GM21528 (cell line): Measurements from ENCODE around the gene IGFBP7.
"Not testable (repeated sequence)": the region's sequence is repeated elsewhere in the genome, so short reads cannot be mapped to it uniquely, and the experiment has no call there.

ENCODE experiments used
- ATAC-seq: cut with Tn5 transposase; IDR thresholded peaks from one replicate; pipeline ENCODE4 v1.9.1; 2021; ENCODE audit warnings: mild to moderate bottlenecking, moderate library complexity; ENCODE audit not compliant: unreplicated experiment, low FRiP score

The IGFBP7 gene

GRCh38 chr4:57076646-57077045, 33.5 kb downstream of the IGFBP7 start:
- ATAC-seq = no peak

GRCh38 chr4:57075367-57075766, 34.8 kb downstream of the IGFBP7 start:
- no peak for ATAC-seq

GRCh38 chr4:57074744-57075143, 35.4 kb downstream of the IGFBP7 start:
- ATAC-seq = no peak

- ATAC-seq = no peak
Observed at GRCh38 chr4:57073559-57073958, 36.6 kb downstream of the IGFBP7 start.

GRCh38 chr4:57071326-57071725, 38.9 kb downstream of the IGFBP7 start:
- ATAC-seq = no peak

GRCh38 chr4:57070461-57070860, 39.7 kb downstream of the IGFBP7 start:
- no peak for ATAC-seq

- ATAC-seq = no peak
Observed at GRCh38 chr4:57068237-57068981, 41.8 kb downstream of the IGFBP7 start.

- no peak for ATAC-seq
Observed at GRCh38 chr4:57065730-57066482, 44.3 kb downstream of the IGFBP7 start.

GRCh38 chr4:57064811-57065711, 45.1 kb downstream of the IGFBP7 start:
- no peak for ATAC-seq

- ATAC-seq = no peak
Observed at GRCh38 chr4:57064120-57064519, 46.1 kb downstream of the IGFBP7 start.

- no peak for ATAC-seq
Observed at GRCh38 chr4:57063518-57063917, 46.7 kb downstream of the IGFBP7 start.

- no peak for ATAC-seq
Observed at GRCh38 chr4:57061395-57061794, 48.8 kb downstream of the IGFBP7 start.

GRCh38 chr4:57060717-57061067, 49.5 kb downstream of the IGFBP7 start:
- not testable (repeated sequence) for ATAC-seq

- no peak for ATAC-seq
Observed at GRCh38 chr4:57059890-57060716, 50.1 kb downstream of the IGFBP7 start.

GRCh38 chr4:57055886-57056285, 54.3 kb downstream of the IGFBP7 start:
- ATAC-seq = no peak

GRCh38 chr4:57053508-57053907, 56.7 kb downstream of the IGFBP7 start:
- ATAC-seq = no peak

- ATAC-seq = no peak
Observed at GRCh38 chr4:57051524-57051923, 58.7 kb downstream of the IGFBP7 start.

GRCh38 chr4:57051095-57051494, 59.1 kb downstream of the IGFBP7 start:
- ATAC-seq = no peak

GRCh38 chr4:57048590-57049304, 61.4 kb downstream of the IGFBP7 start:
- ATAC-seq = no peak

GRCh38 chr4:57047046-57047445, 63.1 kb downstream of the IGFBP7 start:
- ATAC-seq = not testable (repeated sequence)
